Upper lobe of right lung (tissue), 1 donor: ENCODE data around the gene AMZ1. TPM values are rescaled to one million over a fixed set of nuclear protein-coding genes. Genes with fewer than 3 reads are reported as not detected.

ENCODE experiments used
- ATAC-seq: fragments of 200-7000 bp; cut with Tn5 transposase; one replicate; pipeline ENCODE4 v1.9.1; 2020; ENCODE audit warnings: mild to moderate bottlenecking, moderate library complexity
- DNase-seq: peaks from one replicate; pipeline ENCODE4 v3.0.0-alpha.2; 2020
- H3K27ac ChIP-seq: fragments of 200-600 bp; one replicate; pipeline ENCODE4 v1.8.0; 2022
- H3K27me3 ChIP-seq: fragments of 200-600 bp; one replicate; pipeline ENCODE4 v1.8.0; 2022; ENCODE audit warnings: mild to moderate bottlenecking
- H3K36me3 ChIP-seq: fragments of 200-600 bp; one replicate; pipeline ENCODE4 v1.8.0; 2022
- H3K4me1 ChIP-seq: fragments of 200-600 bp; one replicate; pipeline ENCODE4 v1.8.0; 2022
- H3K4me3 ChIP-seq: fragments of 200-600 bp; one replicate; pipeline ENCODE4 v1.8.0; 2022; ENCODE audit warnings: mild to moderate bottlenecking
- H3K9me3 ChIP-seq: fragments of 200-600 bp; one replicate; pipeline ENCODE4 v1.8.0; 2022
- CTCF ChIP-seq: fragments of 200-600 bp; IDR thresholded peaks from one replicate; pipeline ENCODE4 v1.8.0; 2022; ENCODE audit warnings: antibody characterized with exemption
- intact Hi-C: fragments of 100-400 bp; cut with DNase I; formaldehyde crosslinking; loops from one replicate; pipeline ENCODE4 v1.11.0; 2022
- total RNA-seq: library from RNA; stranded (reverse); fragmentation: NEBNext Ultra II Directional; extraction: Animal tissue kit (Norgen Biotek cat#: 25700); gene quantifications from one replicate; pipeline ENCODE4 v1.2.1, GENCODE V29; 2021
- donor health status: DM: no; HTN: yes; CAD: no; lungs with severe emphysema.

The AMZ1 gene
- total RNA-seq, 1 donor from 2014 or later = 0.29 TPM

GRCh38 chr7:2680256-2680655 is 7.7 kb upstream of the AMZ1 start:
- intact Hi-C loops = no loop called here
- Histone ChIP-seq H3K27me3 (peaks cover 6% of the 10 kb centered on the region), H3K27ac (no peak overlapping the region)

GRCh38 chr7:2680792-2681490 is 7.1 kb upstream of the AMZ1 start:
- peaks cover 10% of the 10 kb centered on the region for H3K27me3 ChIP-seq
- H3K36me3 ChIP-seq = no peaks in the 10 kb centered on the region
- H3K4me1 ChIP-seq = no peaks in the 10 kb centered on the region
- no peaks in the 10 kb centered on the region for H3K9me3 ChIP-seq
- DNase-seq (peak; percentile 91), ATAC-seq (peak; percentile 89)
- intact Hi-C loops = no loop called here
- TF ChIP-seq CTCF = peak; percentile 71
- no peak overlapping the region for H3K4me3 ChIP-seq
- H3K27ac ChIP-seq = no peak overlapping the region

More at GRCh38 chr7:2680256-2680655, 7.7 kb upstream of the AMZ1 start:
- H3K4me3 ChIP-seq = no peak overlapping the region
- TF ChIP-seq CTCF = no peak
- H3K4me1 ChIP-seq = no peaks in the 10 kb centered on the region
- no peaks in the 10 kb centered on the region for H3K36me3 ChIP-seq
- DNase-seq (no peak), ATAC-seq (no peak)
- no peaks in the 10 kb centered on the region for H3K9me3 ChIP-seq

GRCh38 chr7:2681929-2682799 is 5.8 kb upstream of the AMZ1 start:
- intact Hi-C loops = no loop called here
- no peak overlapping the region for H3K27ac ChIP-seq
- no peaks in the 10 kb centered on the region for H3K4me1 ChIP-seq
- H3K4me3 ChIP-seq = no peak overlapping the region
- H3K36me3 ChIP-seq = no peaks in the 10 kb centered on the region
- no peak for ATAC-seq
- no peaks in the 10 kb centered on the region for H3K9me3 ChIP-seq
- no peak for TF ChIP-seq CTCF
- no peak for DNase-seq
- H3K27me3 ChIP-seq = peaks cover 22% of the 10 kb centered on the region

- no peak overlapping the region for H3K4me3 ChIP-seq
- TF ChIP-seq CTCF = no peak
- no peak for ATAC-seq
- H3K27me3 ChIP-seq = peaks cover 46% of the 10 kb centered on the region
- no peaks in the 10 kb centered on the region for H3K9me3 ChIP-seq
- no peaks in the 10 kb centered on the region for H3K36me3 ChIP-seq
- peaks cover 13% of the 10 kb centered on the region for H3K4me1 ChIP-seq
- no peak for DNase-seq
- no peak overlapping the region for H3K27ac ChIP-seq
- intact Hi-C loops = no loop called here
Measured at GRCh38 chr7:2684501-2684900, 3.5 kb upstream of the AMZ1 start.

GRCh38 chr7:2686101-2686500 is 1.9 kb upstream of the AMZ1 start:
- intact Hi-C loops = no loop called here
- DNase-seq = no peak
- Histone ChIP-seq H3K36me3 (no peaks in the 10 kb centered on the region), H3K9me3 (no peaks in the 10 kb centered on the region), H3K27me3 (peaks cover 44% of the 10 kb centered on the region), H3K4me3 (no peak overlapping the region), H3K27ac (no peak overlapping the region), H3K4me1 (peaks cover 13% of the 10 kb centered on the region)
- no peak for TF ChIP-seq CTCF
- ATAC-seq = no peak
